Loucy (cell line): ENCODE measurements around the gene HOXD11.

Source experiments
- CTCF ChIP-seq: fragments of 200-600 bp; sonication (generic); conservative IDR thresholded peaks from 2 replicates; pipeline ENCODE4 v1.5.1; 2014; ENCODE audit warnings: mild to moderate bottlenecking, antibody characterized with exemption, low read length
- EZH2phosphoT487 ChIP-seq: fragments of 200-600 bp; IDR thresholded peaks from 2 replicates; pipeline ENCODE4 v1.6.1; 2018; ENCODE audit warnings: antibody characterized with exemption, mild to moderate bottlenecking, moderate library complexity, borderline replicate concordance

GRCh38 chr2:176101216-176101830, 5.8 kb upstream of the HOXD11 start:
- no peak for TF ChIP-seq CTCF
- no peak for TF ChIP-seq EZH2phosphoT487
